GM19240 (cell line): Measurements from ENCODE around the gene NOP53.
"Not testable (repeated sequence)": the region's sequence is repeated elsewhere in the genome, so short reads cannot be mapped to it uniquely, and the experiment has no call there.

Experiments used
- DNase-seq: peaks from one replicate; pipeline ENCODE4 v3.0.0; 2011; ENCODE audit warnings: low spot score; ENCODE audit not compliant: insufficient read length

NOP53 gene

GRCh38 chr19:47754206-47755064 lies 9.1 kb downstream of the NOP53 start:
- no peak for DNase-seq

- DNase-seq = no peak
Observed at GRCh38 chr19:47755065-47755761, 9.9 kb downstream of the NOP53 start.

GRCh38 chr19:47755762-47756626 lies 10.6 kb downstream of the NOP53 start:
- DNase-seq = no peak

- DNase-seq = no peak
Observed at GRCh38 chr19:47756627-47756929, 11.2 kb downstream of the NOP53 start.

GRCh38 chr19:47756953-47757608 lies 11.7 kb downstream of the NOP53 start:
- no peak for DNase-seq

GRCh38 chr19:47757617-47758442 lies 12.5 kb downstream of the NOP53 start:
- no peak for DNase-seq

- no peak for DNase-seq
Observed at GRCh38 chr19:47758443-47758804, 13.1 kb downstream of the NOP53 start.

GRCh38 chr19:47760632-47760999 lies 15.3 kb downstream of the NOP53 start:
- no peak for DNase-seq

- no peak for DNase-seq
Observed at GRCh38 chr19:47761566-47761965, 16.2 kb downstream of the NOP53 start.

GRCh38 chr19:47762151-47762550 lies 16.8 kb downstream of the NOP53 start:
- no peak for DNase-seq

GRCh38 chr19:47762615-47763308 lies 17.4 kb downstream of the NOP53 start:
- no peak for DNase-seq

GRCh38 chr19:47764705-47765104 lies 19.4 kb downstream of the NOP53 start:
- DNase-seq = not testable (repeated sequence)

- no peak for DNase-seq
Observed at GRCh38 chr19:47765523-47766358, 20.4 kb downstream of the NOP53 start.

GRCh38 chr19:47766359-47766620 lies 20.9 kb downstream of the NOP53 start:
- no peak for DNase-seq

- no peak for DNase-seq
Observed at GRCh38 chr19:47766670-47767069, 21.3 kb downstream of the NOP53 start.

- DNase-seq = no peak
Observed at GRCh38 chr19:47767349-47767748, 22.0 kb downstream of the NOP53 start.

GRCh38 chr19:47768604-47769003 lies 23.3 kb downstream of the NOP53 start:
- DNase-seq = no peak

GRCh38 chr19:47769534-47769933 lies 24.2 kb downstream of the NOP53 start:
- no peak for DNase-seq

GRCh38 chr19:47771291-47771690 lies 25.9 kb downstream of the NOP53 start:
- DNase-seq = not testable (repeated sequence)
